Right renal cortex interstitium (tissue), 3 donors: Measurements from ENCODE around the gene RNF212. TPM values are rescaled to one million over a fixed set of nuclear protein-coding genes. Genes with fewer than 3 reads are reported as not detected.

Experiments used
- DNase-seq, 3 donors: peaks; one replicate each; pipeline ENCODE4 v3.0.0-alpha.2; 2013; ENCODE audit warnings: low read depth in 3 of 3, low spot score in 2 of 3
- polyA plus RNA-seq, 3 donors: library from polyadenylated mRNA; unstranded; fragments of 120-200 nt; gene quantifications; one replicate each; pipeline ENCODE4 v1.2.1, GENCODE V29; 2013; ENCODE audit not compliant: insufficient read length in 3 of 3

RNF212 gene
- polyA plus RNA-seq, 3 donors = 11.3 to 14.9 (median 11.5) TPM

DNA sequence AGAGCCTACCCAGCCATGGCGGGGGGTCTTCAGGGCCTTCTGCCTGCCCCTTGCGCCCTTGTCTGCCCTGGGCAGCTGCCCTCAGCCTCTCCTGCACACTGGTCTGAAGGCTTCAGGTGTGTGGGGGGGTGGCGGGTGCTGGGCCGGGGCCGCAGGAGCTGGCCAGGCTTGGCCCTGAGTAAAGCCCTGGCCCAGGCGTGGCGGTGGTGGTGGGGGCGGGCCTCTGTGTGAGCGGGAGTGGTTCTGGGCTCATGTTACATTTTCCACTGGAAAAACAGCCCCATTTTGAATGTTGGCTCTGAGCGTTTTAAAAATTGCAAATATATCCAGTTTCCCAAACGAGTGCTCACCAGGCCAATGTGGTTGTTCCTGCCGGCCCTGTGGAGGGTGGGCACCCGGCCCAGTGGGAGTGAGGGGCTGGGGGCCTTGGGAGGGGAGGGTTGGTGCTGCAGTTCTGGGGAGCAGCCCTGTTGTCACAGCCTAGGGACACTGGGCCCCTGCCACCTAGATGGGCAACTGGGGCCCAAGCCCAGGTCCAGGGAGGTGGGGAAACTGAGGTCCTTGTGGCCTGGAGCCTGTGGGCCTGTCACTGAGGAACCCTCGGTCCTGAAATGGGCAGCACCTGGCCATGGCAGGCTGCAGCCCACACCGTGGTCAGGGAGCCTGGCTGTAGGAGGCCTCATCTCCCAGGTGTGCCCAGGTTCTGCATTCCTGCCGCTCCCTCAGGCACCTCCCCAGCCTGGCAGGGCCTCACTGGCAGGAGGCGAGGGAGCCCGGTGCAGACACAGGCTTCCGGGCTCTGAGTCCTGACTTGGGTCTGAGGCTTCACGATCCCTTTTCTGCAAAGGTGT is 73.6 kb downstream of the RNF212 start:
- no peak for DNase-seq

DNA sequence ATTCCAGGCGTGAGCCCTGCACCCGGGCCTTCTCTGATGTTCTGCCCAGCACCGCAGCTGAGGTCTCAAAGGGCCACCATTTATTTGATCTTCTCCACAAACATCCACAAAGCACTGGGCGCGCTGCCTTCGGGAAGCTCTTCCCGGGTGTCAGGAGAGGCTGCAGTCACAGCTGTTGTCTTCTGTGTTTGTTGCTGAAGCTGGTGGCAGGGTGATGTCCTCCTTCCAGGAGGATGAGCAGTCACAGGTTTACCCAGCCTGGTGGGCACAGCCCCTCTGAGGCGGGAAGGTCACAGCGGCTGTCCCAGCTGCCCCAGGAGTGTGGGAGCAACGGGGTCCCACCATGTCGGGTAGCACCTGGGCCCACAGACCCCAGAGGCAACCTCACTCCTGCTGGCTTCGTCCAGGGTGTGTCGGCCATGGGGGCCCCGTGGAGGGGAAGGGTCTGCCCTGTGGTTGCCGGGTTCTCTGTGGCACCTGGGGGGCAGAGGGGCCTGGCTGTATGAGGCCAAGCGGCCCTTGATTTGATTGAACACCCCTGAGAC is 74.3 kb downstream of the RNF212 start:
- no peak for DNase-seq

DNA sequence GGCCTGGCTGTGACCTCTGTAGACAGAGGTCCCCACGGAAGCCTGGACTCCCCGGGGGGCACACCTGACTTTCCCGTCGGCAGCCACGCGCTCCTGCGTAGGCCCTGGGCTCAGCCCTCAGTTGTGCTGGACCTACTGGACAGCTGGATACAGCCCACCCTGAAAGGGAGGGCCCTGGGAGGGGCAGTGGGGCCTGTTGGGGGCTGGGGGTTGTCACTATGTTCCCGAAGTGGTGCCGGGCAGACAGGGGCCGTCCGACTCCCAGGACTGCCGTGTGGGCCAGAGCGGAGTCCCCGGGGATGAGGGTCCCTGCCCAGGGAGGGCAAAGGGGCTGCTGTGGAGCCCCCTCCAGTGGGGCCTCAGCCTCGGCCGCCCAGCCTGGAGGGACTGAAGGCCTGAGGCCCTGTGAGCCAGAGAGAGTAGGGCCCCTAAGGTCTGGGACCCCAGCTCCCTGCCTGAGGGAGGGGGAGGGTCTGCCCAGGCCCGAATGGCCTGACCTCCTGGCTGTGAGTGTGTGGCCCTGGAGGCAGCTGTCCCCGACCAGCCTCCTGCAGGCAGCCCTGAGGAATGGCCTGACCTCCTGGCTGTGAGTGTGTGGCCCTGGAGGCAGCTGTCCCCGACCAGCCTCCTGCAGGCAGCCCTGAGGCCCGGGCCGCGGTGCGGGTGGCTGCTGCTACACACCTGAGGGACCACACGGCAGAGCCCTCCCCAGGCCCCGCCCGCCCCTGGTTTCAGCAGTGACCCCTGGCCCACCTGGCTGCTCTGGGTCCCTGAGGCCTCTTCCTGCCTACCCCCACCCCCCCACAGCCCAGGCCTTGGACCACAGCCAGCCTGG is 76.2 kb downstream of the RNF212 start:
- no peak for DNase-seq

DNA sequence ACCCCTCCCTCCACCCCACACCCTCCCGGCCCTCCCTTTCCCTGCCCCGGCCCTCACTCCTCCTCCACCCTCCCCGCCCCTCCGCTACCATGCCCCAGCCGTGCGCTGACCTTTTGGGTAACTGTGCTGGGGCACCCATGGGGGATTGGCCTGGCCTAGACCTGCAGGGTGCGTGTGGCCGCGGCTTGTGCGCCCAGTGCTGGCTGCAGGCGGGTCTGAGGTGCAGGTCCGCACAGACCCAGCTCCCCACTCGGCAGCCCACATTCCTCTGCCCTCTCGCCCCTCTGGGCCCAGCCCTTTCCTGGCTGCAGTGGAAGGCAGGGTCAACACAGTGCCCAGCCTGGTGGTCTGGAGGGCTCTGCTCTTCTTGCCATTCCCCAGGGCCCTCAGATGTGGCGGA is 77.3 kb downstream of the RNF212 start:
- DNase-seq = no peak

DNA sequence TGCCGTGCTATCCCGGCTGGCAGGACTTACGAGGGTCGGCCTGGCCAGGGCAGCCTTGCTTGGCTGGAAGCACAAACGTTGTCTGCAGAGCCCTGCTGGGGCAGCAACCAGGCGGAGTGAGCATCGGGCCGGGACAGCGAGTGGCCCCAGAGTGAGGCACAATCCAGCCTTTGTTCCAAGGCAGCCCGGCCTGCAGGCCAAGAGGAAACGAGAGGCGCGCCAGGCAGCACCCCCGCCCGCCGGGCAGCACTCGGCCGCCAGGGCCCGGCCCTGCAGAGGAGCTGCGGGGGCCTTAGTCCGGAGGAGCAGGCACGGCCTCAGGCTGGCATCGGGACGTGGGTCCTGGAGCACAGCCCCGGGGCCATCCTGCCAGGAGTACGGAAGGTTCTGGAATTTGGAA is 77.9 kb downstream of the RNF212 start:
- no peak for DNase-seq

DNA sequence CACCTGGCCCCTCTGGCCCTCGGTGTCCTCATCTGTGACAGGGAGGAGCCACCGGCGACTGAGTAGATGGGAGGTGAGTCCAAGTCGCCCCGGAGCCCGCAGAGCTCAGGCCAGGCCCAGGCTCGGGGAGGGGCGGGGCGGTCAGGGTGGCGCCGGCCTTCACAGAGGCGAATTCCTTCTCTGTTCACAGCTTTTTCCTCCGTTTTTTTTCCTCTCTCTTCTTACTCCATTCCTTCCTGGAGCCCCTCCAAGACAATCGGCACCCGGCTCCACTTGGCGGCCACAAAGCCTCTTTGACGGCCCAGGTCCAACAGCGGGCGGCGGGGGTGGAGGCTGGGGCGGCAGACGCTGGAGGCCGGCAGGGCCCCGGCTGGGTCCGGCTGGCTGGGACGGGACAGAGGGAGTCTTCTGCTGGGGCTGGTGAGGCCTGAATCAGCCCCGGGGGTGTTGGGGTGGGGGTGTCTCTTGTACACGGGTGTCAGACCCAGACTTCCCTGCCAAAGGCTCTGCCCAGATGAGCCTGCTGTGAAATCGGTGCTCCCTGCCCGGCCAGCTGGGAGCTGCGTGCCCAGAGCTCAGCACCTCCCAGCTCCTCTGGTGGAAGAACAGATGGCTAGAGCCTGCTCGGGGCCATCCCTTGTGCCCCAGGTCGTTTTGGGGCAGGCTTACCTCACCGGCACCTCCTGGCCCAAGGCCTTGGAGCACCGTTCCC is 79.4 kb downstream of the RNF212 start:
- no peak for DNase-seq

DNA sequence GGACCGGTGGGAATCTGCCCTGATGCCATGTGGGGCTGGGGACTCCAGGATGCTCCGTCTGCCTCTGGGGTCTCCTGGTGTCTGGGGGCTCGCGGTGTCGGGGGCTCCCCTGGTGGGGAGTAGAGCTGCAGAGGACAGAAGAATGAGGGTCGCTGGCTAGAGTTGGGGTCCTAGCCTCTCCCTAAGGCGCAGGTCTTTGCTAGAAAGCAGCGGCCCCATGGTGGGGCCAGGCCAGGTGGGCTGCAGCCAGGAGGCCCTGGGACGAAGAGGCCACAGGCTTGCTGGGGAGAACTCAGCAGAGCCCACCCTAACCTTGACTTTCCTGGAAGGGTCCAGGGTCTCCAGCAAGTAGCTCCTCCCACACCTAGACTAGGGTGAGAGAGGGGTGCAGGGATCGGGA is 80.5 kb downstream of the RNF212 start:
- DNase-seq = no peak

DNA sequence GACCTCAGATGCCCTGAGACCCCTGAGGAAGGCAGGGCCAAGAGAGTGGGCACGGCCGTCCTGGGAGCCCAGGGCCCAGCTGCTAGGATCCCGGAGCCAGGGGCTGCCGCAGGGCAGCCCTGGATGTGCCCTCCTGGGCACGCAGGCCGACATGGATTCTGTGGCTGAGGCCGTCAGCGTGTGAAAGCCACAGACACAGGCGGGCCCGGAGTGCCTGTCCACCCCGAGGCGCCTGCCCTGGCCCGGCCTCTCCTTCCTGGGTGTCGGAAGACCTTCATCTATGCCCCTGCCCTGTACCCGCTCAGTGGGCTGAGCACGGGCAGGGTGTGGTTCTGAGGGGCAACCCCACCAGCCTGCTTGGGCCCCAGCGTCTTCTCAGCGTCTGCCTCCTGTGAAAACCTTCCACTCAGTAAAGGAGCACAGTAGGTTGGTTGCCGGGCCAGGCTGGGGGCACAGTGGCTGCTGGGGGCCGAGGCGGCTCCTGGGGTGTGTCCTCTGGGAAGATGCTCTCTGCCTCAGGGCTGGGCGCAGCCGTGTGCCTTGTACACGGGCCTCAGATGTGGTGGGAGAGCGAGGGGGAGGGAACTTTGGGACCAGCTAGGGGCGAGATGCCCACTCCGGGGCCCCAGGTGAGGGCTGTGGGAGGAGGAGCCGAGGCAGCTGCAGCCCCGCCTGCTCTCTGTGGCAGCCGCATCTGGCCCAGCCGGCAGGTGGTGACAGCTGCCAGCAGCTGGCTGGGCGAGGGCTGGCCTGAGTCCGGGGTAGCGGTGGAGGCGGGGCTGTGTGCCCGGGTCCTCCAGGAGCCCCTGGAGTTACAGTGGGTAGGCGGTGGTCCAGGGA is 81.2 kb downstream of the RNF212 start:
- DNase-seq = no peak

DNA sequence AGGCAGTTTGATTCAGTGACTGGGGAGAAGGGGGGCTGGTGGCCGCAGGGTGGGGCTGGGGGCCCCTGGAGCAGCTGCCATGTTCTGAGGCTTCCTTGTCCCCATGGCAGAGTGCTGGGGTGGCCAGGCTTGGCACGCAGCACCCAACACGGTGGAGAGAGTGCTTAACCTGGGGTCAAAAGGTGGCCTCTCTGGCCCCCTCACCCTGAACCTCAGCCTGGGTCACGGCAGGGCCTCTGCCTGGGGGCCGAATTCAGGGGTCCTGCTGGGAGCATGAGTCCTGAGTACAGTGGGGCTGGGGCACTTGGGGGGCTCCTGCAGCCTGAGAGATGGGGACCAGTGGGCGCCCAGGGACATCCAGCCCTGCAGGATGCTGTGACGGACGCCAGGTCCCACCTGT is 82.0 kb downstream of the RNF212 start:
- DNase-seq = no peak

DNA sequence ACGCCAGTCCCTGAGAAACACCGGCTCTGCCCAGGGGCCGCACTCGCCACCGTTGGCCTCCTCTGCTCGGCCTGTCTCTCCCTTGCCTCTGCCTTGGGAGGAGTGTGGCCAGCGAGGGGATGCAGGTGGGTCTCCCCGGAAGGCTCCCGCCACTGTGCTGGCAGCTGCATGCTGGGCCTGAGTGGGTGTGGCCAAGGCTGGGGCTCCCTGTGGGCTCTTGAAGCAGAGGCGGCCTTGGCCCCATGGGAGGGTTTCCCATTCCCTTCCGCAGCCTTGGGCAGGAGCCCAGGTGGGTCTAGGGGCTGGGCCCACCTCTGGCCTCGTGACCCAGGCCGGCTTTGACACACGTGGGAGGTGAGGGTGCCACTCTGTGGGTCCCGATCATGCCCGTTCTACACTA is 82.8 kb downstream of the RNF212 start:
- no peak for DNase-seq

DNA sequence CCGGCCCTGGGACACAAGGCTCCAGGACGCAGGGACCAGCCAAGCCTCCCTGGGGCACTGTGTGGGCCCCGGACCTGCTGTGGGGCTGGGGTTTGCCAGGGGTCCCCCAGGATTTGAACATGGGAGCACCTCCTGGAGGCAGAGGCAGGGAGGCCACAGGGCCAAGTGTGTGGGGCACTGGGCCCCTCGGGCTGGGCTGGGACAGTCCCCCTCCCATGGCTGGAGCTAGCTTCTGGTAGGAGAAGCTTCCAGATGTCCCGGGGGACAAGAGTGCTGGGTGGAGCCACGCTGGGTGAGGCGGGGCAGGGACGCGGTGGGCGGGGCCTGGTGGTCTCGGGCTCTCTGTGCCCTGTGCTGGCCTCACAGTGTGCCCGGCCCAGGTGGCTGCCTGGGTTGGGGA is 83.3 kb downstream of the RNF212 start:
- DNase-seq = no peak

DNA sequence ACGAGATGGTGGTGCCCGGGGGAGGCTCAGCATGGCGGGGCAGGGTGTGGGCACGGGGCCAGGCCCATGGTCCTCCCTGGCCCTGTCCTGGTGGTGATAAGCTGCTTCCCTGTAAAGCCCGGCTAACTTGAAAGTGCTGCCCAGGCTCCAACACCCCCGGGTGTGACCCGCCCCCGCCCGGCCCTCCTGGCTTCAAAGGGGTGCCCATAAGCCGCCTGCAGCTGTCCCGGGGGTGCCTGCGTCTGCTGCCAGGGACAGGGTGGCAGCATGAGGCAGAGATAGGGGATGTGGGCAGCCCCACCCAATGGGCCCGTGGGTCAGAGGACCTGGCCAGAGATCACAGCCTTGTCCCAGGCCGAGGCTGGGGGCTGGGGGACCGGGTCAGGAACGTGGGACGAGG is 83.8 kb downstream of the RNF212 start:
- no peak for DNase-seq

DNA sequence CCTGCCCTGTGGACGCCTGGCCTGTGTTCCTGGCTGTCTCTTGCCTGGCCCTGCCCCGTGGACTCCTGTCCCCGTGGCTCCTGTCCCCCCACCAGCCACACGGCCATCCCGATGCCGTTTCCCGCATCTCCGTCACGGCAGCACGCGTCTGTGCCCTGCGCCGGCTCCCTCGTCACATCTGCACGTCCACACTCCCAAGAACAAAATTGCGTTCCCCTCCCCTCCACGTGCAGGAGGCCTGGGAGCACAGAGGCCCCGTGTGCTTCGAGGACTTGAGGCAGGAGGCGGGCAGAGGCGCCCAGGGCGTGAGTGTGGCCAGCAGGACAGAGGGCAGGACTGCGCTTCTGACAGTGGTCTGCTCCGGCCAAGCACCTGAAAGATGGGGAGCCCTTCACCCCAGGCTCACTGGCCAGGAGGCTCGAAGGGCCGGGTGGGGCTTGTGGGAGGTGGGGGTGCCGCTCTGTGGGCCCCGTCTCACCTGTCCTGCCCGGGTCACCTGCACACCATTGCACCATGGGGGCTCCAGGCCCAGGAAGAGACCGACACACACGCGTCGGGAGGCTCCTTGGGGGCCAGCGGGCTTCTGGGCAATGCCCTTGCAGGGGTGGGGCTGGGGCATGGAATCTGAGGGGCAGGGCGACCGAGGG is 84.7 kb downstream of the RNF212 start:
- no peak for DNase-seq

DNA sequence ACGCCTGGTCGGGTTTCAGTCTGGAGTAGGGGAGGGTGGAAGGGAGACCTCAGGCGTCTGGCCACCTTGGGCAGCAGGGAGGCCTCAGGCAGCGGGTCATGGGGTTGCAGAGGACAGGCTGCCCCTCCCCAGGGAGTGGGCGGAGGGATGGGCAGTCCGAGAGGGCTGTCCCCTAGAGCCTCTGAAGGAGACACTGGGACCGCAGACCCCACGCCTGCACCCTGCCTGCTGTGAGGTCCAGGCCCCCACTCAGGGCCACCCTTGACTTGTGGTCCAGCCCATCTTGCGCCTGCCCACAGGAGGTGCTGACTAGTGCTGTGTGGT is 85.5 kb downstream of the RNF212 start:
- no peak for DNase-seq

DNA sequence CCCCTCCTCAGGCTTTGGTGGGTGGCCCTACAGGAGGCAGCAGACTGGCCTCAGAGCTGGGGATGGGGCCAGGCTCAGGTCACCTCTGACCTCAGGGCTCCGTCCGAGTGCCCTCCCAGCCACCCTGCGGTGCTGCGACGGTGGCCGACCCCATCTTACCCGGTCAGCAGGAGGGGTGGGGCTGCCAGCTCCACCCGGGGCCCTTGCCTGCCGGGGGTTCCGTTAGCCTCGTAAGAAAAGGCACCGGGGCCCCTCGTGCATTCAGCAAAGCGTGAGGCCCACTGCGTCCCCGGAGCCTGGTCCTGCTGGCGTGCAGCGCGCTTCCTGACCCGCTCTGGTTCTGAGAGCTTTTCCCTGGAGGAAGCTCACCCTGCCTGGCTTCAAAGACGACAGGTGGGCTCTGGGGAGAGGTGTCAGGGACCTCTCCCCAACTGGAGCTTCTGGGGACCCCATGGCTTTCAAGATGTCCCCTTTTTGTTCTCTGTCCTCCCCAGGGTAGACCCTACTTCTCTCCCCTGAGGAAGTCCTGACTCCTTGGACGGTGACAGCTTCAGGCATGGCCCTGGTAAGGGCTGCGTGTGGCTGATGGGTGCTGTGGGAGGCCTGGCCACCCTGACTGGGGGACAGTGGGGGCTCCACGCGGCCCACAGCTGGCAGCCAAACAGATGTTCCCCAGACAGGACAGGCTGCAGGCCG is 86.0 kb downstream of the RNF212 start:
- DNase-seq = no peak

DNA sequence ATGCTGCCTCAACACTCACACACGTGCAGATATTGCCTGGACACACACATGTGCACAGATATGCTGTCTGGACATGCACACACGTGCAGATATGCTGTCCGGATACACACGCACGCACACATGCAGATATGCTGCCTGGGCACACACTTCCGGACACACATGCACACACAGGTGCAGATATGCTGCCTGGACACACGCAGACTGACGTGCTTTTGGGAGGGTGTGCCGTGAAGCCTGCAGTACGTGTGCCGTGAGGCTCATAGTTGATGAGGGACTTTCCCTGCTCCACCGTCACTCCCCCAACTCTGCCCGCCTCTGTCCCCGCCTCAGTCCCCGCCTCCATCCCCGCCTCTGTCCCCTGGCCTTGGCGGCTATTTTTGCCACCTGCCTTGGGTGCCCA is 87.2 kb downstream of the RNF212 start:
- no peak for DNase-seq

DNA sequence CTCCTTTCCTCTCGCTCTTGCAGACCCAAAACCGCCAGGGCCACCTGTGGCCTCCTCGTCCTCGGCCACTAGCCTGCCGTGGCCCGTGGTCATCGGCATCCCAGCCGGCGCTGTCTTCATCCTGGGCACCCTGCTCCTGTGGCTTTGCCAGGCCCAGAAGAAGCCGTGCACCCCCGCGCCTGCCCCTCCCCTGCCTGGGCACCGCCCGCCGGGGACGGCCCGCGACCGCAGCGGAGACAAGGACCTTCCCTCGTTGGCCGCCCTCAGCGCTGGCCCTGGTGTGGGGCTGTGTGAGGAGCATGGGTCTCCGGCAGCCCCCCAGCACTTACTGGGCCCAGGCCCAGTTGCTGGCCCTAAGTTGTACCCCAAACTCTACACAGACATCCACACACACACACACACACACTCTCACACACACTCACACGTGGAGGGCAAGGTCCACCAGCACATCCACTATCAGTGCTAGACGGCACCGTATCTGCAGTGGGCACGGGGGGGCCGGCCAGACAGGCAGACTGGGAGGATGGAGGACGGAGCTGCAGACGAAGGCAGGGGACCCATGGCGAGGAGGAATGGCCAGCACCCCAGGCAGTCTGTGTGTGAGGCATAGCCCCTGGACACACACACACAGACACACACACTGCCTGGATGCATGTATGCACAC is 88.3 kb downstream of the RNF212 start:
- DNase-seq = no peak

DNA sequence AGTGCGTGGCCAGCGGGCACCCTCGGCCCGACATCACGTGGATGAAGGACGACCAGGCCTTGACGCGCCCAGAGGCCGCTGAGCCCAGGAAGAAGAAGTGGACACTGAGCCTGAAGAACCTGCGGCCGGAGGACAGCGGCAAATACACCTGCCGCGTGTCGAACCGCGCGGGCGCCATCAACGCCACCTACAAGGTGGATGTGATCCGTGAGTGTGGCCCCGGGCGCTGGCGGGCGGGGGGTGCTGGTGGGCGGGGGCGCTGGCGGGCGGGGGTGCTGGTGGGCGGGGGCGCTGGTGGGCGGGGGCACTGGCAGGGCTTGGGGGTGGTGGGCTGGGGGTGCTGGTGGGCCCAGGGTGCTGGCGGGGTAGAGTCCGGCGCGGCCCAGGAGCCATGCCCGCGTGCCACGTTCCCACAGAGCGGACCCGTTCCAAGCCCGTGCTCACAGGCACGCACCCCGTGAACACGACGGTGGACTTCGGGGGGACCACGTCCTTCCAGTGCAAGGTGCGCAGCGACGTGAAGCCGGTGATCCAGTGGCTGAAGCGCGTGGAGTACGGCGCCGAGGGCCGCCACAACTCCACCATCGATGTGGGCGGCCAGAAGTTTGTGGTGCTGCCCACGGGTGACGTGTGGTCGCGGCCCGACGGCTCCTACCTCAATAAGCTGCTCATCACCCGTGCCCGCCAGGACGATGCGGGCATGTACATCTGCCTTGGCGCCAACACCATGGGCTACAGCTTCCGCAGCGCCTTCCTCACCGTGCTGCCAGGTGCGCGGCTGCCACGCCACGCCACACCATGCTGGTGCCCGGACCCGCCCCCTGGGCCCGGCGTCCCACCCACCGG is 89.2 kb downstream of the RNF212 start:
- no peak for DNase-seq
